ENCODE data around the gene ATP8B3. TPM values are rescaled to one million over a fixed set of nuclear protein-coding genes. Genes with fewer than 3 reads are reported as not detected.

ATP8B3 gene
- total and polyA plus RNA-seq, 10 of the 15 experiments (the other 5 are each of a cell fraction or from before 2014, with no cell fraction given), result 0.13 to 1.7 (median 0.52) TPM

DNA sequence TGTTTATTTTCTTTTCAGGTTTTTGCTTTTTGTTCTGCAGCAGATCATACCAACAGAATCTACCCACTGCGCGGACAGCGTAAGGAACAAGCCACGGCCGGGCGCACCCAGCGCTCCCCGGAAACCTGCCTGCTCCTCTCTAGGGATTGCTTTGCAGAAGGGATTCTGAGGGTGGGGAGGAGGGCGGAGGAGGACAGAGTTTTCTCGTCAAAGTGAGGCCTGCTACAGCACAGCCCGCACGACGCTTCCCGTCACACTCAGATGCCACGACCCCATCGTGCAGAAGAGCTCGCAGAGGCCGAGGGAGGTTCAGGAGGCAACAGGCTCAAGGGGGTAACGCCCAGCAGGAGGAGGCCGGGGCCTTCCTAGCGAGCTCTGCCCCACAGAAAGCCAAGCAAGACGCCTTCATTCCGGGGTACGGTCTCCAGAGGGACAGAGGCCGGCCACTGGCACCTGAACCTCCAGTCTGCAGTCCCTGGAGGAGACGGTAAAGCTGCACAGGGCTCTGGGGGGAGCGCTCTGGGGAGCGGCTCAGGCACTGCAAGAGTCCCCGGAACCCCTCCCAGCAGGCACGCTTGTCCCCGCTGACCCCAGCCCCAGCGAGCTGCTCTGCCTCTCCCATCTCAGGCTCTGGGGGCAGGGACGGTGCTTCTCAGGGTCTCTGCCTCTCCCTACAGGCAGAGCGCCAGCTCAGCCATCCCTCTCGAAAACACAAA is 29.3 kb upstream of the ATP8B3 start (continued):
- TF ChIP-seq ZNF592 (IDR thresholded peaks at IDR 0.05) (no peak), IRF5 (IDR thresholded peaks at IDR 0.05; ENCODE audit: borderline replicate concordance) (no peak), CHD2 (IDR thresholded peaks at IDR 0.05; ENCODE audit: borderline replicate concordance, low read depth, low read length) (no peak), ZBTB40 (IDR thresholded peaks at IDR 0.05; ENCODE audit: borderline replicate concordance) (no peak), MYC (IDR thresholded peaks at IDR 0.05; ENCODE audit: insufficient read depth, insufficient read length, insufficient replicate concordance, low read length, severe bottlenecking) (no peak), NKRF (conservative IDR thresholded peaks at IDR 0.05) (no peak), RBBP5 (conservative IDR thresholded peaks at IDR 0.05) (no peak)

Data from GM12878 (cell line).